GM18951 (cell line): ENCODE results near the gene ALG1.
"Not testable (repeated sequence)": the region's sequence is repeated elsewhere in the genome, so short reads cannot be mapped to it uniquely, and the experiment has no call there.

Experiments used
- POLR2A ChIP-seq: IDR thresholded peaks from 4 replicates; pipeline ENCODE4 v1.6.1; 2011; ENCODE audit warnings: mild to moderate bottlenecking; ENCODE audit not compliant: insufficient read length, insufficient read depth; ENCODE audit errors: extremely low read depth
- in situ Hi-C: fragments of 300-500 bp; cut with MboI; formaldehyde crosslinking; loops from one replicate; pipeline ENCODE4 v1.12.0; 2022; ENCODE audit warnings: low sequenced_read_pairs, mixed read lengths, inconsistent platforms; ENCODE audit not compliant: unreplicated experiment

Gene ALG1

DNA sequence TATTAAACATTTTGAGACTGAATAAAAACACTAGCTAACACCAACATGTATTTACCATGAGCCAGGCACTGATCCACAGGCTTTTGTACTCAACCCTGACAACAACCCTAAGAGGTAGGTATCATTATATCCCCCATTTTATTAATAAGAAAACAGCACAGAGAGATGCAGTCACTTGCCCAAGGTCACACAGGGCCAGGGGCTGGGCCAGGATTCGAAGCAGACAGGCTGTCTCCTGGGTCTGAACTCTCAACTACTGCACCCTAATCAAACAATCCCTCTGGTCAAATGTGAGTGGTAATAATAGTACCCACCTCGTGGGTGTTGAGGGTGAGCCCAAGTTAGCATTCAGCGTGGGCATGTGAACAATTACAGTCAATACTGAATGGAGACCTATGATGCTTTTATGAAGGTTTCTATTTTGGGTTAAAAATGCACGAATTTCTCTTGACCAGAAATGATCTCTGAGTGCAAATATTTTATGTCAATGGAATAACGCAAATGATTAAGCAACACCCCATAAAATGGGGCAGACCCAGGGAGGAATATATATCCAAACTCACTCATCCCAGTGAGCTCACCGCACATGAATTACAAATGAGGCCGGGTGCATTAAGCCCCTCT, 24.9 kb downstream of the ALG1 start:
- in situ Hi-C loops: not testable (repeated sequence)

GRCh38 chr16:5097061-5097469, 25.4 kb downstream of the ALG1 start:
- in situ Hi-C loops: not testable (repeated sequence)

DNA sequence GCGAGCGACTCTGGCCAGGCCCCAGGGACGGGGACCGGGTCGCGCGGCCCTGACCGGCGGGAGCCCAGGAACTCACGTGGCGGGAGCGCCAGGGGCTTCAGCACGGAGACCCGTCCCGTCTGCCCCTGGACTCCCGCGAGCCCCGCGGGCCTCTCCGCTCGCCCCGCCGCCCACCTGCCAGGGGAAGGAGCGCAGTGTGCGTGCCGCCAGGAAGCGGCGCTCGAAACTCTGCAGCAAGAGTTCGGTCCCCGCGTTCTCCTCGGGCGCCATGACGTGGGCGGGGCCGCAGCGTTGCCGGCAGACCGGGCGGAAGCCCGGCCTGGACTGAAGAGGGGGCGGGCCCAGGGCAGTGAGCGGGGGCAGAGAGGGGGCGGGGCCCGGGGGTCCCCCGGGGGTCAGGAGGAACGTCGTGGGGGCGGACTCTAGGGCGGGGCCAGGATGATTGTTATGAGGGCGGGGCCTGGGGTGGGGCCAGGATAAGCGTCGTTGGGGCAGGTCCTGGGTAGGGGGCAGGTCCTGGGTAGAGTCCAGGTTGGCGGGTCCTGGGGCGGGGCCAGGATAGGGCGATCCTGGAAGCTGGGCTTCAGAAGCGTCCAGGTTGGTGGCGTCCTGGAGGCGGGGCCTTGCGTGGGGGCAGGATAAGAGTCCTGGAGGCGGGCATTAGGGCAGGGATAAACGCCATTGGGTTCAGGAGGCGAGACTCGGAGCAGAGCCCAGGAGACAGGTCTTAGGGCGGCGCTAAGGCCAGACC, 26.0 kb downstream of the ALG1 start, which contains the start of gene EEF2KMT:
EEF2KMT (minus strand) TSS at position 326 of the 751 bp plus-strand sequence; CDS start at position 270, 56 bp downstream.
- peak; percentile 48 for TF ChIP-seq POLR2A
- in situ Hi-C loops: not testable (repeated sequence)

- in situ Hi-C loops: not testable (repeated sequence)
Measured at GRCh38 chr16:5098221-5099159, 26.8 kb downstream of the ALG1 start.

DNA sequence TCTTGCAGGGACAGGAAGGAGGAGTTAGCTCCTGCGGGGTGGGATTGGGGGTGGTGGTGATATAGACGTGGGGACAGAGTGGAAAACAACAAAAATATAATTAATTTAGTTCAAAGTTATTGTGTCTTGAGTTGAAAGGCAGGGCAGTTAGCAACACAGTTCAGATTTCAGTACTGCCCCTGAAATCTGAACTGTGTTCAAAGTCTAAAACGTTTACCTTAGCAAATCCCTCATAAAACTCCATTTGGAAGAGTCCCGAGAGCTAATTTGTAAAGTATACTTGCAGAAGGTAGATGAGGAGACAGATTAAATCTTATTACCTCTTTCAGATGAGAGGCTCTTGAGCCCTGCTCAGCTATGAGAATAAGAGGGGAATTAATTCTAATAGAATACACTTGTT, 27.5 kb downstream of the ALG1 start:
- in situ Hi-C loops: not testable (repeated sequence)

- in situ Hi-C loops: not testable (repeated sequence)
Measured at GRCh38 chr16:5103296-5104032, 31.8 kb downstream of the ALG1 start.

DNA sequence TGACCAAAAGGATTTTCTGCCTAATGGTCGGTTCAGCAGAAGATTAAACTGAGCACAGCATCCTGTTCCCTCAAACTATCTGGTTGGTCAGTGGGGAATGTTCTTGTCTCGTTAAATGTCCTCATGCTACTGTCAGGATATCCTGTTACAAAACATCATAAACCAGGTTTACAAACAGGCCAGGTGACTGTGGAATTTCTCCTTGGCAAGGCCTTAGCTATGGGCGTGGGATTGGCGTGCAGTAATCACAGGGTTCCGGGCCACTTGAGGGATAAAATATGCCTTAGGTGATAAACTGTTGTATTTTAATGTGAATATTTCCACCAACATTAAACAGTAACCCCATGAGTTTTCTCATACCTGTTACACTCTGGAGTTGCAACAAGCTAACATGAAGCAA, 33.4 kb downstream of the ALG1 start:
- in situ Hi-C loops: not testable (repeated sequence)

GRCh38 chr16:5108505-5109158, 37.0 kb downstream of the ALG1 start:
- TF ChIP-seq POLR2A: no peak
- in situ Hi-C loops: no loop called here

DNA sequence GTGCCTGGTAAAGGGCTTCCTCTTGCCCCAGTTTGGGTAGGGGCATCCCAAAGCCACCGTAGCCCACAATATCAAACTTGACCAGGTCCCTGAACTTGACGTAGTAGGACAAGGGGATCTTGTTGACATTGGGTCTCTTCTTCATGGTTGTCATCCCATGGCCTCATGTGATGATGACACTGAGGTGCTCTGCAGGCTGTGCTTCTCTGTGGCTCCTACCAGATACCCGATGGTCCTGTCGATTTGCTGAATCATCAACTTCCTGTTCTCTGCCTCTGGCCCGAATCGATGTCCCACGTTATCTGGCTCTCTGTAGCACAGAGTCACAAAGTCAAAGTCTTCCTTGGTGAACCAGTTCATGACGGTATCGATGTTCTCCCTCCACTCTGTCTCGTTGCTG, 39.3 kb downstream of the ALG1 start:
- in situ Hi-C loops: not testable (repeated sequence)

- in situ Hi-C loops: not testable (repeated sequence)
Measured at GRCh38 chr16:5116780-5117295, 45.2 kb downstream of the ALG1 start.

- in situ Hi-C loops: not testable (repeated sequence)
Measured at GRCh38 chr16:5117300-5118087, 45.9 kb downstream of the ALG1 start.

DNA sequence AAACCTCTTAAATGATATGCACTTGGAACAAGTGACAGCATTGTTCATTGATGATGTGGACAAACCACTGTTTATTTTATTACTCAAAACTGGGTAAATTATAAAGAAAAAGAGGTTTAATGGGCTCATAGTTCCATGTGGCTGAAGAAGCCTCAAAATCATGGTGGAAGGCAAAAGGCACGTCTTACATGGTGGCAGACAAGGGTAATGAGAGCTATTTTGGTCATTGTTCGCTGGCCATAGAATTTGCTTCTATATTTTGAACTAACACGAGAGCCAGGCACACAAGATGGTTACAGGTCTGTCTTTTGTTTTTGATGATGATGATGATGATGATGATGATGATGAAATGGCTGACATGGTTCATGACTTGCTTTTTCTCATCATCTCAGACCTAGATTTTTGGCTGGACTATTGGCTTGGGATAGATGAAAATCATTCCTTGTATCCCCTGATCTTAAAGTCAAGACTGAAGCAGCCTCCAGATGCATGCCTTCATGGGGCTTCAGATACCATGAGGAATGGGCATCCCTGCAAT, 59.9 kb downstream of the ALG1 start:
- in situ Hi-C loops: not testable (repeated sequence)

- in situ Hi-C loops: not testable (repeated sequence)
Measured at GRCh38 chr16:5132915-5133600, 61.4 kb downstream of the ALG1 start.

DNA sequence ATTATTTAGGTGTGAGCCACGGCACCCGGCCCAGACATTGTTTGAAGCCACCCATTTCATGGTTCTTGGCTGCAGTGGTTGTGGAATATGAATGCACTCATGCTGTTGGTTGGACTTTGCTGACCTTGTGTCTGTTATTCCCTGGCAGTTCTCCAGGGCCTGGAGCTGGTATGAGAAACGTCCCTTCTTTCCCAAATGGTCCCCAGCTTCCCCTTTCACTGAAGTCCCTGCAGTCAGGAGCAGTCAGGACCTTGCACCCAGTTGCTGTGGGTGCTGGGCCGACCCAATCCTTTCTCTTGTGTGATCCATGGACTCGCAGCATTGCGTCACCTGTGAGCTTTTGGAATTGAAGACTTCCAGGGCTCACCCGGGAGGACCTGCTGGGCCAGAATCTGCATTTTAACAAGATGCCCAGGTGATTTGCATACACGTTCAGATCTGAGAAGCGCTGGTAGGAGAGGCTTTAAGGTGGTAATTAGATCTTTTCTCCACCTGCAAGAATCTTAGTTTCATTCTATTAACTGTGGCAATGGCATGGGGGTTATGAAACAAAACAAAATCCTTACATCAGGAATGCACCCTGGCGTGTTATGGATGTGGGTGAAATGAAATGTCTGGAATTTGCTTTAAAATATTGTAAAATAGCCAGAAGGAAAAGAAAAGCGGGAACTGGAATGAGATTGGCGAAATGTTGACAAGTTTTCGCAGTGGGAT, 63.3 kb downstream of the ALG1 start:
- in situ Hi-C loops: not testable (repeated sequence)
